ENCODE data around the gene MRTFB. TPM values are rescaled to one million over a fixed set of nuclear protein-coding genes. Genes with fewer than 3 reads are reported as not detected.

Gene MRTFB
- total RNA-seq, 4 donors from 2014 or later: 17.1 to 77.8 (median 21.9) TPM

DNA sequence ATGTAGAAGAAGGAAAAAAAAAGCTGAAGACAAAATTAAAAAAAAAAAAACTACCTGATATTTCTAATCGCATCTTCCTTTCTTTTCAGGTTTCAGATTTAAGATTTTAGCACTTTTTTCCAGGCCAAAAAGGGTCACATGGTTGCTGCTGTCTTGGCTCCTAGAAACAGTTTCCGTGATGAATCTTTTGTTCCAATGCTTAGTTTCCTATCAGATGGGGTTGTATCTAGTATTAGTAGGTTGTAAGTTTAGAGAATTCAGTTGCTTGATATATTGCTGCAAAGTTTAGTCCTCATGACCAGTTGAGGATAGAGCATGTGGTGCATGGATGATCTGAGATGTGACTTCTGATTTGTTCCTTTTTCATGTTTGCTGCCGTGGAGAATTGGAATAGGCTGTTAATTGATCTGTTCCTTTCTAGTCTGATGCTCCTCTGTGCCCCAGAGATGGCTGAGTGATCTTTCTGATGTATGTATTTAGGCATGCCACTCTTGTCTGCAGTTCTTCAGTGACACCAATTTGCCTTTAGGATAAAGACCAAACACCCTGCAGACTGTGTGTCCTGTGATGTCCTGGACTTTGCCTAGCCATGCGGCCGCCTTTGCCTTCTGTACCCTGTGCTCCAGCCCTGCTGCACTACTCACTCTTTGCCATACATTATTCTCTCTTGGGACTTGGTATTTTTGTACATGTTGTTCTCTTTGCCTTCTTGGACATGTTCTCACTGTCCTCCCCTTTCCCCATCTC is 94.0 kb downstream of the MRTFB start:
- Histone ChIP-seq H3K4me1 (peaks cover 0 to 3% (median 0%) of the 10 kb centered on the region in 3 donors), H3K27me3 (no peaks in the 10 kb centered on the region), H3K4me3 (no peak overlapping the region), H3K27ac (no peak overlapping the region), H3K9me3 (no peaks in the 10 kb centered on the region), H3K36me3 (no peaks in the 10 kb centered on the region)
- intact Hi-C loops (cut with DNase I): no loop called here
- no peak for DNase-seq
- 84% methylated on average over 5 of the region's 5 CpGs for WGBS, 2 donors
- TF ChIP-seq POLR2A (IDR thresholded peaks at IDR 0.05): no peak

DNA sequence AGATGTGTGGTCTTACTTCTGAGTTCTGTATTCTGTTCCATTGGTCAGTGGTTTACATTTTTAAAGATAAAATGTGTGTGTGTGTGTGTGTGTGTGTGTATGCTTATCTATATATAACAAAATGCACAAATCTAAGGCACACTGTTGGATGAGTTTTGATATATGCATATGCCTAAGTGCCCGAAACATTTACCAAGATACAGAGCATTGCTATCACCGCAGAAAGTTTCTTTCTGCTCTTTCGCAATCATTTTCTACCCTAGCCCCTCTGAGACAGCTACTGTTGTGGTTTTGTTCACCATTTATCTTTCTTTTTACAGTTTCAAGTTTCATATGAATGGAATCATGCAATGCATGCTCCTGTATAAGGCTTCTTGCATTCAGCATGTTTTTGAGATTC is 97.0 kb downstream of the MRTFB start:
- Histone ChIP-seq H3K36me3 (no peaks in the 10 kb centered on the region), H3K9me3 (peaks cover 0 to 4% (median 0%) of the 10 kb centered on the region in 3 donors), H3K4me1 (peaks cover 0 to 3% (median 0%) of the 10 kb centered on the region in 3 donors), H3K4me3 (no peak overlapping the region), H3K27ac (no peak overlapping the region), H3K27me3 (no peaks in the 10 kb centered on the region)
- WGBS, 2 donors: 82% methylated on average over 3 of the region's 3 CpGs
- TF ChIP-seq, protein P1, sequence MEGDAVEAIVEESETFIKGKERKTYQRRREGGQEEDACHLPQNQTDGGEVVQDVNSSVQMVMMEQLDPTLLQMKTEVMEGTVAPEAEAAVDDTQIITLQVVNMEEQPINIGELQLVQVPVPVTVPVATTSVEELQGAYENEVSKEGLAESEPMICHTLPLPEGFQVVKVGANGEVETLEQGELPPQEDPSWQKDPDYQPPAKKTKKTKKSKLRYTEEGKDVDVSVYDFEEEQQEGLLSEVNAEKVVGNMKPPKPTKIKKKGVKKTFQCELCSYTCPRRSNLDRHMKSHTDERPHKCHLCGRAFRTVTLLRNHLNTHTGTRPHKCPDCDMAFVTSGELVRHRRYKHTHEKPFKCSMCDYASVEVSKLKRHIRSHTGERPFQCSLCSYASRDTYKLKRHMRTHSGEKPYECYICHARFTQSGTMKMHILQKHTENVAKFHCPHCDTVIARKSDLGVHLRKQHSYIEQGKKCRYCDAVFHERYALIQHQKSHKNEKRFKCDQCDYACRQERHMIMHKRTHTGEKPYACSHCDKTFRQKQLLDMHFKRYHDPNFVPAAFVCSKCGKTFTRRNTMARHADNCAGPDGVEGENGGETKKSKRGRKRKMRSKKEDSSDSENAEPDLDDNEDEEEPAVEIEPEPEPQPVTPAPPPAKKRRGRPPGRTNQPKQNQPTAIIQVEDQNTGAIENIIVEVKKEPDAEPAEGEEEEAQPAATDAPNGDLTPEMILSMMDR (IDR thresholded peaks at IDR 0.05): no peak
- TF ChIP-seq POLR2A (IDR thresholded peaks at IDR 0.05): no peak
- DNase-seq: no peak
- intact Hi-C loops (cut with DNase I): no loop called here

DNA sequence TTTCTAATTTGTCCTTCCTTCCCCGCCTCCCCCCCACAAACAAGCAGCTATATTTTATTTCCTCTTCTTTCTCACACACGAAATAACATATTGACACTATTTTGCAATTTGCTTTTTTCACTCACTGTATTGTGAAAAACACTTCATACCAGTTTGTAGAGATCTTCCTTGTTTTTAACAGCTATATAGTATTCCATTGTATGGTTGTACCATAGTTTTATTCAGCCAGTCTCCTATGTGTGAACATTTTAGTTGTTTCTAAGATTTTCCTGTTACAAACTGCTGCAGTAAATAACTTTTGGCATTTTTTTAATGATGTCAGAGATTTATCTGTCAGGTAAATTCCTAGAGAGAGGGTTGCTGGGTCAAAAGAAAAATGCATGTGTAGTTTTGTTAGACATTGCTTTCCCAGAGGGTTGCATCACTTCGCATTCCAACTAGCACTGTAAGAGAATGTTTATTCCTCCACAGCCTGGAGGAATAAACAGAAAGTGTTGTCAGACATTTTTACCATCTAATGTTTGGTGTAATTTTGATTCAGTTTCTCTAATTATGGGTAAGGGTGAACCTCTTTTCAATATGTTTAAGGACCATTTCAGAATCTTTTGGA is 101.2 kb downstream of the MRTFB start:
- no peak for DNase-seq
- H3K27ac ChIP-seq: no peak overlapping the region
- peaks cover 0 to 4% (median 0%) of the 10 kb centered on the region in 3 donors for H3K9me3 ChIP-seq
- intact Hi-C loops (cut with DNase I): no loop called here
- no peak for TF ChIP-seq POLR2A (IDR thresholded peaks at IDR 0.05)
- TF ChIP-seq, protein P1 (IDR thresholded peaks at IDR 0.05): no peak
- no peaks in the 10 kb centered on the region for H3K4me1 ChIP-seq
- no peak overlapping the region for H3K4me3 ChIP-seq
- H3K36me3 ChIP-seq: no peaks in the 10 kb centered on the region
- 91 to 96% methylated on average over 3 of the region's 3 CpGs for WGBS, 2 donors
- no peaks in the 10 kb centered on the region for H3K27me3 ChIP-seq

DNA sequence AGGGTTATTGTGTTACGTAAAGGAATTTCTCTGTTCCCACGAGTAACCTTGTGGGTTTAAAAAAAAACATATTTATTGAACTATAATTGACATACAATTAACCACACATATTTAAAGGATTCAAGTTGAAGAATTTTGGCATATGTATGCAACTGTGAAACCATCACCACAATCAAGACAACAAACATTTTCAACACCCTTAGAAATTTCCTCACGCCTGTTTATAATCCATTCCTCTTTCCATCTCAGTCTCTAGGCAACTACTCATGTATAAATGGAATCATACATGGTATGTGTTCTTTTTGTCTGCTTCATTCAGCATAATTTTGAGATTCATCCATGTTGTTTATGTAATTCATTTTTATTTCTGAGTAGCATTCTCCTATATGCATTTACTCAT is 104.0 kb downstream of the MRTFB start:
- H3K27me3 ChIP-seq: no peaks in the 10 kb centered on the region
- H3K4me3 ChIP-seq: no peak overlapping the region
- no peak for DNase-seq
- no peaks in the 10 kb centered on the region for H3K4me1 ChIP-seq
- H3K9me3 ChIP-seq: peaks cover 0 to 4% (median 0%) of the 10 kb centered on the region in 3 donors
- 78 to 92% methylated on average over 3 of the region's 3 CpGs for WGBS, 2 donors
- intact Hi-C loops (cut with DNase I): no loop called here
- H3K27ac ChIP-seq: no peak overlapping the region
- TF ChIP-seq, protein P1 (IDR thresholded peaks at IDR 0.05): no peak
- no peak for TF ChIP-seq POLR2A (IDR thresholded peaks at IDR 0.05)
- H3K36me3 ChIP-seq: no peaks in the 10 kb centered on the region

DNA sequence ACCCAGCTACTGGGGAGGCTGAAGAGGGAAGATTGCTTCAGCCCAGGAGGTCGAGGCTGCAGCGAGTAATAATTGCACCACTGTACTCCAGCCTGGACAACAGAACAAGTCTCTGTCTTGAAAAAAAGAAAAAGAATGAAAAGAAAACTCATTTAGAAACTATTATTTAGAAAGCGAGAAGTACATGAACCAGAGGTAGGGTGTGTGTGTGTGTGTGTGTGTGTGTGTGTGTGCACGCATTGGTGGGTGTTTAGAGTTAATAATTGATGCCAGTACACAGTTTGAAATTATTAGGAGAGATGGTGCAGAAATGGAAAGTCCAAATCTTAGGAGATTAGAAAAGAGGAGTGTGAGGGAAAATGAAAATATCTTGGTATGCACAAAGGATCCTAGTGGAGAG is 106.6 kb downstream of the MRTFB start:
- intact Hi-C loops (cut with DNase I): no loop called here
- WGBS, 2 donors: 89 to 91% methylated on average over 4 of the region's 4 CpGs

More for the DNA sequence above, 106.6 kb downstream of the MRTFB start:
- no peak overlapping the region for H3K4me3 ChIP-seq
- H3K27me3 ChIP-seq: no peaks in the 10 kb centered on the region
- no peaks in the 10 kb centered on the region for H3K9me3 ChIP-seq
- H3K27ac ChIP-seq: no peak overlapping the region
- H3K4me1 ChIP-seq: peaks cover 0 to 18% (median 6%) of the 10 kb centered on the region in 3 donors
- no peaks in the 10 kb centered on the region for H3K36me3 ChIP-seq
- TF ChIP-seq POLR2A (IDR thresholded peaks at IDR 0.05): no peak
- TF ChIP-seq, protein P1 (IDR thresholded peaks at IDR 0.05): no peak
- no peak for DNase-seq
